Measurements from ENCODE around the gene GNA12.

DNA sequence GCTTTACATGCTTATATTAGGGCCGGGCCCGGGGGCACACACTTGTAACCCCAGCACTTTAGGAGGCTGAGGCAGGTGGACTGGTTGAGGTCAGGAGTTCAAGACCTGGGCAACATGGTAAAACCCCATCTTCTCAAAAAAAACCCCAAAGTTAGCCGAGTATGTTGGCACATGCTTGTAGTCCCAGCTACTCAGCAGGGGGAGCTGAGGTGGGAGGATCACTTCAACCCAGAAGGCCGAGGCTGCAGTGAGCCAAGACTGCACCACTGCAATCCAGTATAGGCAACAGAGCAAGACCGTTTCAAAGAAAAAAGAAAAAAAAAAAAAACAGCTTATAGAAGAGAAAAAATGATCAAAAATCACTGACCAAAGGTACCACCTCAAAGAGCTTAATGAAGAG lies 93.0 kb downstream of the GNA12 start:
- TF ChIP-seq EZH2 (IDR thresholded peaks at IDR 0.05; ENCODE audit: insufficient read depth, poor library complexity, severe bottlenecking) (no peak), EZH2phosphoT487 (IDR thresholded peaks at IDR 0.05; ENCODE audit: insufficient read depth, low read depth) (no peak)

Data from GM23248 (cell line).